GM18498 (cell line): ENCODE results near the gene YWHAE.
"Not testable (repeated sequence)": the region's sequence is repeated elsewhere in the genome, so short reads cannot be mapped to it uniquely, and the experiment has no call there.

ENCODE experiments used
- ATAC-seq: cut with Tn5 transposase; IDR thresholded peaks from one replicate; pipeline ENCODE4 v1.9.1; 2021; ENCODE audit warnings: mild to moderate bottlenecking, moderate library complexity; ENCODE audit not compliant: unreplicated experiment

The YWHAE gene

DNA sequence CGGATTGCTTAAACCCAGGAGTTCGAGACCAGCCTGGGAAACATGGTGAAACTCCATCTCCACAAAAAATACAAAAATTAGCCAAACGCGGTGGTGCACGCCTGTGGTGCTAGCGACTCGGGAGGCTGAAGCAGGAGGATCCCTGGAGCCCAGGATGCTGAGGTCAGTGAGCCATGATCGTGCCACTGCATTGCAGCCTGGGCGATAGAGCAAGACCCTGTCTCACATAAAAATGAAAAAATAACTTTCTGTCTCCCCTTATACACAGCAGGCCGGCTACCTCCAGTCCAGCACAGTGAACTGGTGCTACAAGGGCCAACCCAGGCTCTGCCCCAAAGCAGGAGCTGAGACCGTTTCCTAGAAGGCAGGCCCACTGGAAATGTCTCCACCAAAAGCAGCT lies 59.7 kb downstream of the YWHAE start:
- no peak for ATAC-seq

- ATAC-seq, result no peak
Observed at GRCh38 chr17:1331708-1332107, 68.3 kb downstream of the YWHAE start.

DNA sequence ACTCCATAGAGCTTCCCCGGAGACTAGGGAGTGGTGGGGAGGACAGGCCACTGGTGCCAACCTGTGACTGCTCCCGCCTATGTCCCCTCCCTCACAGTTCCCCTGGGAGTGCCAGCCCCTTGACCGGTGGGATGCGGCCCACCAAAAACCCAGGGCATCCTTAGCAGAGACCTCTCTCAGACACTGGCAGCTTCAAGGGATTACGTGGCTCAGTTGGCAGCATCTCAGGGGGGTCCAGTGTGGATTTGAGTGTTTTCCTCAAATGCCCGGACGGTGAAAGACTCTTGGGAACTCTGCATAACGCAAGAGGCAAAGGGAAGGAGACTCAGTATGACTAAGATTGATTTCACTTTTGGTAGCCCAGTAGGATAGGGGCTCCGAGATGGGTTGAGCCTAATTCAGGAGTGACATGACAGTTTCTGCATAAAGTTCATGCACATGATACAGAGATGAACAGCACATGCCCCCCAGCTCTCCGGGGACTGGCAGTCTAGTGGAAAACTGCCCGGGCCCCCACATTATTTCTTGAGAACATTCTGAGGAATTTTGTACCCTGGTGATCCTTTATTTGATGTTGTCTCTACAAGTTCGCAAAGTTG lies 70.2 kb downstream of the YWHAE start:
- no peak for ATAC-seq

DNA sequence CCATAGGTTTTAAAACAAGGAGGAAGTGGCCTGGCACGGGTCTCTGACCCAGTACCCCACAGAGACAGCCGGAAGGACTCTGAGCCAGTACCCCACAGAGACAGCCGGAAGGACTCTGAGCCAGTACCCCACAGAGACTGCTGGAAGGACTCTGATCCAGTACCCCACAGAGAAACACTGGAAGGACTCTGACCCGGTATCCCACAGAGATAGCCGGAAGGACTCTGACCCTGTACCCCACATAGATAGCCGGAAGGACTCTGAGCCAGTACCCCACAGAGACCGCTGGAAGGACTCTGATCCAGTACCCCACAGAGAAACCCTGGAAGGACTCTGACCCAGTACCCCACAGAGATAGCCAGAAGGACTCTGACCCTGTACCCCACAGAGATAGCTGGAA lies 71.6 kb downstream of the YWHAE start:
- no peak for ATAC-seq

DNA sequence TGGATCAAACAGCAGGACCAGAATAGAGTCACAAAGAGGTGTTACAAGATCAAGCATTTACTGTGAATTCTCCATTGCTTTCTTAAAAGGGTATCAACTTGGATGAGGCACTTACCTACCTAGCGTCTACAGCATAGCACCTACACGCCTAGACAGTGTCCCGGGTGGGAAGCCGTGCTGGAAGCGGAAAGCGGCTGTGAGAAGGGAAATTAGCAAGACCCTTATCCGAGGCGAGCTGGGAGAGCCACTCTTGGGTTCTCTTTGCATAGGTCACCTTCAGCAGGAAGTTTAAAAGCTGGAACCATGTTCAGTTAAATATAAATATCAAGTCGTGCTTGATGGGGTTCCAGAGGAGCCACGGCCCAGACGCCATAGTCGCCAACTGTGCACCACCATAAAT lies 74.3 kb downstream of the YWHAE start:
- no peak for ATAC-seq

DNA sequence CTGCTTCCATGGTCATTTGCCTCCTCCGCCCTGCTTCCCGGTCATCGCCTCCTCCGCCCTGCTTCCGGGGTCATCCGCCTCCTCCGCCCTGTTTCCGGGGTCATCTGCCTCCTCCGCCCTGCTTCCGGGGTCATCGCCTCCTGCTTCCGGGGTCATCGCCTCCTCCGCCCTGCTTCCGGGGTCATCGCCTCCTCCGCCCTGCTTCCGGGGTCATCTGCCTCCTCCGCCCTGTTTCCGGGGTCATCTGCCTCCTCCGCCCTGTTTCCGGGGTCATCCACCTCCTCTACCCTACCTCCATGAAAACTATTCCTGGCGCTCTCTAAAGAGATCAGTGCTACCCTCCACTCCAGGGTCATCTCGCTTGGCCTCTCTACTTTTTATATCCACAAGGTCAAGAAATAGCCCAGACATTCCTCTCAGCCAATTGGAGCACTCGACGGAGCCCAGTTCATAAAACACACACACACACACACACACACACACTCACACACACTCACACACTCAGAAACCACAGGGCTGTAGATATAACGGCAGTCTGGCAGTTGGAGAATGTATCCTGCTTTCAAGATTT lies 75.7 kb downstream of the YWHAE start:
- no peak for ATAC-seq

GRCh38 chr17:1323336-1323735 lies 76.7 kb downstream of the YWHAE start:
- ATAC-seq, result no peak

DNA sequence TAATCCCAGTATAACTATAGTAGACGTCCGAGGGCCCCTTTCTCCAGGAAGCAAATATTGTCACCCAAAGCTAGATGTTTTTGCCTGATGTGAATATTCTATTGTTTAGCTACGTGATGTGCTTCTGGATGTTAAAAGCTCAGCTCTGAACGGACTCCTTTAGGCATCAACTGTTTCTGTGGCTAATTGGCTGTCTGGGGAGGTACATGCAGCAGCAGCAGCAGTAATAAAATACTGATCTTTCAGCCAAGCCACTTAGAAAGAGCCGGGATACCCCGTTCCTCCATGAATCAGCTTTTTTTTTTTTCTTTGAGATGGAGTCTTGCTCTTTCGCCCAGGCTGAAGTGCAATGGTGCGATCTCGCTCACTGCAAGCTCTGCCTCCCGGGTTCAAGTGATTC lies 77.5 kb downstream of the YWHAE start:
- no peak for ATAC-seq

GRCh38 chr17:1322014-1322428 lies 78.0 kb downstream of the YWHAE start:
- ATAC-seq, result no peak

DNA sequence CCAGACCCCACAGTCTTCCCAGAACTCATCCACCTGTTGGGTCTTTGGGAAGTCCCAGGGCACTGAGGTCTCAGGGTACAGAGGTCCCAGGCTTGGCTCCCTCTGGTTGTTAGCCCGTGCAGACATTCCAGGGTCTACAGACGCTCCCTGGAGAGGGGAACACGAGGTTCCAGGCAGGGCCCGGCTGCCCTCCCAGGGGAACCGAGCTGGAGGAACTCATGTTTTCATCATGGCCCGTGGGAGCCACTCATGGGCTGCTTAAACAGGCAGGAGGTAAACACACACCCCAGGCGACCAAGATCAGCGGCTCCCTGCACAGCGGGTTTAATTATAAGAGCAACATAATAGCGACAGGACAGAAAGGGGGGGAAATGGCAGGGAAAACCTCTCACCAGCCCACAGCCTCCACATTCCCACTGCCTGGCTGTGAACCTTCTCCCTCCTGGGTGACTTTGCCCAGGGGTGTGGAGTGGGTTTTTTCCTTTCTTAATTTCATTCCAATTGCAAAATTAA lies 84.1 kb downstream of the YWHAE start:
- no peak for ATAC-seq

- no peak for ATAC-seq
Observed at GRCh38 chr17:1315409-1315808, 84.6 kb downstream of the YWHAE start.

GRCh38 chr17:1313270-1314005 lies 86.6 kb downstream of the YWHAE start:
- no peak for ATAC-seq

- no peak for ATAC-seq
Observed at GRCh38 chr17:1312261-1312870, 87.7 kb downstream of the YWHAE start.

DNA sequence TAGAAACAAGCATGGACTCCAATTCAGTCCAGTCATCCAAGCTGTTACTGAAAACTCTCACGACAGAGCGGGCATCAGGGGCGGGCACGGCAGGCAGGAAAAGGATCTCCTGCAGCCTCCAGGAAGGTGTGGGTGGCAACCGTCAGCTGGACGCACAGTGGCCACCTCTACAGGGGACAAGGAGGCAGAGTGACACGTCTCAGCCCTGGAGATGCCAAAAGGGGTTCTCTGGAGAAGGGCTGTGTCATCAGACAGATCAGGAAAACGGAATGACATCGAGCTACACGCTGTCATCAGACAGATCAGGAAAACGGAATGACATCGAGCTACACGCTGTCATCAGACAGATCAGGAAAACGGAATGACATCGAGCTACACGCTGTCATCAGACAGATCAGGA lies 92.2 kb downstream of the YWHAE start:
- not testable (repeated sequence) for ATAC-seq

DNA sequence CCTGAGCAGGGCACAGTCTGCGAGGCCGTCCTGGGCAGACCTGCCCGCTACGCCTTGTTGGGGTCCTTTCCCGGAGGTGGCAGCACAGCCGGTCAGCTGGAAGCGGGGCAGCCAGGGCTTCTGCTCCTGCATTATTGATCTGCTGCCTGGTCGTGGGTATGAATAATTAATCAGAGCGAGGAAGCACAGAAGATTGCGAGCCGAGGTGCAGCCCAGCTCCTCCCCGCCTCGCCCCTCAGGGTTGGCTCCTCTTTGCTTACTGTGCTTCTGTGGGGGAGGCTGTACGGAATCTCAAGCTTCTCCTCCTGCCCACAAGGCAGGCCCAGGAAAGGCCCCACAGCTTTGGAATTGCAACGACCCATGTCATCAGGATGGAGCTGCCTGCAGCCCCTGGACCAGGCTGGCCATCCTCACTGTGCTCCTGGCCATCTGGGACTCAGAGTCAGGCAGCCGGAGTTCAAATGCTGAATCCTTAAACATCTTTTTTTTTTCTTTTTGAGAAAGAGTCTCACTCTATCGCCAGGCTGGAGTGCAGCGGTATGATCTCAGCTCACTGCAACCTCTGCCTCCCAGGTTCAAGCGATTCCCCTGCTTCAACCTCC lies 95.0 kb downstream of the YWHAE start:
- no peak for ATAC-seq

GRCh38 chr17:1304522-1304921 lies 95.5 kb downstream of the YWHAE start:
- ATAC-seq, result no peak

DNA sequence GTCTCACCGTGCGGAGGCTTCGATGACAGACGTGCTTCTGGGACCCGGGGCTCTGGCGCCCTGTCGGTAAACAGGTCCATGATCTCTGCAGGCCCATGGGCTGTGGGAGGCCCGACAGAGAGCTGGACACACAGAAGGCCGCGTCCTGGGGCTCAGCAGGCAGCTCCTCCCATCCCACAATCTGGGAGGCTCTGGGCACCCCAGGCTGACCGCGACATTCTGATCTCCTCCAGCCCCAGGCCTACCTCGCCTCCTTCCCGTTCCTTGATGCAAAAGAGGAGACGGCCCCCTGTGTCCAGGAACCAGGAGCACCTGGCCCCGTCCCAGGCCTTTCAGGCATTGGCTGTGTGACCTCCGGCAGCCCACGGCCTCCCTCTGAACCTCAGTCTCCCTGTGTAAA lies 97.3 kb downstream of the YWHAE start:
- no peak for ATAC-seq

GRCh38 chr17:1301546-1301945 lies 98.5 kb downstream of the YWHAE start:
- ATAC-seq, result no peak

DNA sequence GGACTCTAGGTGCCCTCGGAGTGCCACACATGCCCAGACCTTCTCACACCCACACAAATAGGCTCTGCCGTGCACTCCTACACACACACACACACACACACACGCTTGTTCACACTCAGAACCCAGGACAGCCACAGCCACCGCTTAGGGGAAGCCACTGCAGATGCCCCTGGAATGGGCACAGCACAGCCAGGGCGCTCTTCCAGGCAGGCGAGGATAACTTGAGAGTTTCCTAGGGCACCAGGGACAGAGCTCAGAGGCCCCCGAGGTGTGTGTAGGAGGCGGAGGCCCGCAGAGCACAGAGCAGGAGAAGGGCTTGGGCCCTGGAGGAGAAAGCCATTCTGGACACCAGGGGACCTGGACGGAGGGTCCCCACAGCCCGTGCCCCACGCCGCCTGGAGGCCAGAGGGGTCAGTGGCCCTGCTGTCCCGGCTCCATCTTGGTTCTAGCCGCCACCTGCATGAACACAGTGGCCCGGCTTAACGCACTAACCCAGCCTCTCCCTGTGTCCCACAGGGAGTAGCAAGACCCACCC lies 99.6 kb downstream of the YWHAE start:
- no peak for ATAC-seq

DNA sequence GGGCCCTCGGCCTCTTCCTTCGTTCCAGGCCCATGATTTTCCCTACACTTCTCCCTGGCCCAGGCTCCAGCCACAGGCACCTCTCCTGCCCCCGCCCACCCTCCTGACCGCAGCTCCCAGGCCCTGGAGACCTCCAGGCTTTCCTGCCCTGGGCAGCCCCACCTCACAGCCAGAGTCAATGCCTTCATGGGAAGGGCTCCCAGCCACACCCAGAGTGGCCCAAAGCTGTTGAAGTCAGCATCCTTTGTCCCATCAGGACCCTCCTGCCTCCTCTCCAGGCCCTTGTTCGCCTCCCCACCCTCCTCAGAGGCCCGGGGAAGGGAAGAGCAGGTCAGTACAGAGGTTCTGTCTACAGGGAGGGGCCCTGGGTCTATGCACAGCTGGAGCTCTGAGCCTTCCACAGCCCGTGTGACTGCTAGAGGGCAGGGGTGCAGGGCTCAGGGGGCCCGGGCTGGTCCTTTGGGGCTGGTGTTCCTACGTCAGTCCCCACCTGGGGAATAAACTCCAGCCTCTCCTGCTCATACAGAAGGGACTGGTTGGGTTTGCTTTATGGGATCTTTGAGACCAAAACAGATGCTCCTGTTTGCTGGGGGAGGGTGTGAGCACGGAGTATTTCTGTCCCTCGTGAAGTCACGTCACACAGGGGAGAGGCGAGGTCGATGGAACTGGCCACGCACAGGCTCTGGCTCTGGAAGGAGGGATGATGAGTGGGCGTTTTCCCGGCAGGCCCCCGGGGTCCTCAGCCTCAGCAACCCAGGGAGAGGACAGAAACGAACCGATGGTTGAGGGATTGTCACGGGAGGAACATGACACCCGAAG lies 100.3 kb downstream of the YWHAE start:
- ATAC-seq, result no peak
